ENCODE results near the gene SPNS3. TPM values are rescaled to one million over a fixed set of nuclear protein-coding genes. Genes with fewer than 3 reads are reported as not detected.

SPNS3 gene
- polyA plus RNA-seq, 1 of the 3 experiments (the other 2 are of a cell fraction) = 0.05 TPM

DNA sequence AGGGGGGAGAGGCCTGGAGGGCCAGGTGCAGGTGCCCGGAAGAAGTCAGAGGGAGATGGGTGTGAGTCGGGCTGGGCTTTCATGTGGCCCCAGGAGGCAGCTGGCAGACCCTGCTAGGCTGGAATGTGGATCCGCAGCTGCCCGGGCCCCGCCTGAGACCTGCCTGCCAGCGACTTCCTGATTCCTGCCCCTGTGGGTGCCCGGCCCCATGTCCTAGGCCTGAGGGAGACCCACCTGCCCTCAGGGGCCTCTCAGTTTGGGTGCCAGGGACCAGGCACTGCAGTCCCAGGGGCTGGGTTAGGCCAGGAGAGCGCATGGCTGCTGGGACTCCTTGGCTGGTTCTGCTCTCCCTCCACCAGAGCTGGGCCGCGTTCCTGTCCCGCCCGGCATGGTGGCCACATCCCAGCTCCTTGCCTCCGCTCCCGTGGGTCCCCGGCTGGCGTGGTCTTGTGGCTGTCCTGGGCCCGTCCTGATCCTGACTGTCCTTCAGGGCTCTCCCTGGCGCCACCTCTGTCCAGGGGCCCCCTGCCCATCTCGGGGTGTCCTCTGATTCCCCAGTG is 42.9 kb downstream of the SPNS3 start (continued):
- TF ChIP-seq TAF1 (IDR thresholded peaks at IDR 0.05; ENCODE audit: borderline replicate concordance, low read depth, low read length) (no peak), TEAD4 (IDR thresholded peaks at IDR 0.05; ENCODE audit: borderline replicate concordance, insufficient read depth) (no peak), FOSL2 (IDR thresholded peaks at IDR 0.05; ENCODE audit: borderline replicate concordance, low read depth) (no peak), TCF12 (IDR thresholded peaks at IDR 0.05) (no peak), RCOR1 (IDR thresholded peaks at IDR 0.05; ENCODE audit: low read length) (no peak)

DNA sequence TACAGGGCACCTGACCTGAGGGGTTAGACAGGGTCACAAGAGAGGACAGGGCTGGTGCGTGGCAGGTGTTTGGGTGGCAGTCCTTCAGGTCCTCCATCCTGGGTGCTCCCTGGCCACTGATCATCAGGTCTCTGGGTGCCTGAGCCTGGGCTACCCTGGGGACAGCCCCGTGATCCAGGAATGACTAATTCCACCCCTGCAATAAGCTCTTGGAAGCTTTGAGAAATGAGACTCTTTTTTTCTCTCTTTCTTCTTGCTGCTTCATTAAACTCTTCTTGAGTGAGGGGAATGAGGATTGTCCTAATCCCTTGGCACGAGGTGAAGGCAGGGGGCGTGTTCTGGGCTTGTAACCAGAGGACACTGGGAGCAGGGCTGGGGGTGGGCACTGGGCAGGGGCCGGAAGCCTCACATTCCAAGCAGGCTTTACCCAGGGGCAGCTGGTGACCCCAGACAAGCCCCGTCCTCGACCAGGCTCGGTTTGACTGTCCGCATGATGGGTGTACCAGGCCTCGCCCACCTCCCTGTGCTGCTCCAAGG is 43.6 kb downstream of the SPNS3 start:
- peaks cover 0 to 24% of the 10 kb centered on the region in 2 experiments; a peak in 1 of 4 replicates for H3K4me1 ChIP-seq (ENCODE audit: control insufficient read depth in 1 of 2, insufficient read depth in 2 of 2, low read depth in 1 of 2, low read length in 1 of 2)
- no peak overlapping the region for H3K9ac ChIP-seq
- H3K36me3 ChIP-seq (replicated peaks in 1 of 2; ENCODE audit: control insufficient read depth in 1 of 2, insufficient read depth in 2 of 2, low read length in 1 of 2) = no peaks in the 10 kb centered on the region
- CTCF ChIA-PET = interaction anchor here (0.8 kb wide), 1 partner anchor 22 kb away, joined by 3 read pairs; no protein-coding TSS in a partner anchor
- TF ChIP-seq TAF1 (IDR thresholded peaks at IDR 0.05; ENCODE audit: borderline replicate concordance, low read depth, low read length) (no peak), RCOR1 (IDR thresholded peaks at IDR 0.05; ENCODE audit: low read length) (no peak), FOXM1 (IDR thresholded peaks at IDR 0.05; ENCODE audit: low read depth) (no peak), TCF12 (IDR thresholded peaks at IDR 0.05) (no peak), FOSL2 (IDR thresholded peaks at IDR 0.05; ENCODE audit: borderline replicate concordance, low read depth) (no peak), EZH2phosphoT487 (IDR thresholded peaks at IDR 0.05; ENCODE audit: borderline replicate concordance, low read depth) (no peak)
- TF ChIP-seq, protein P1, sequence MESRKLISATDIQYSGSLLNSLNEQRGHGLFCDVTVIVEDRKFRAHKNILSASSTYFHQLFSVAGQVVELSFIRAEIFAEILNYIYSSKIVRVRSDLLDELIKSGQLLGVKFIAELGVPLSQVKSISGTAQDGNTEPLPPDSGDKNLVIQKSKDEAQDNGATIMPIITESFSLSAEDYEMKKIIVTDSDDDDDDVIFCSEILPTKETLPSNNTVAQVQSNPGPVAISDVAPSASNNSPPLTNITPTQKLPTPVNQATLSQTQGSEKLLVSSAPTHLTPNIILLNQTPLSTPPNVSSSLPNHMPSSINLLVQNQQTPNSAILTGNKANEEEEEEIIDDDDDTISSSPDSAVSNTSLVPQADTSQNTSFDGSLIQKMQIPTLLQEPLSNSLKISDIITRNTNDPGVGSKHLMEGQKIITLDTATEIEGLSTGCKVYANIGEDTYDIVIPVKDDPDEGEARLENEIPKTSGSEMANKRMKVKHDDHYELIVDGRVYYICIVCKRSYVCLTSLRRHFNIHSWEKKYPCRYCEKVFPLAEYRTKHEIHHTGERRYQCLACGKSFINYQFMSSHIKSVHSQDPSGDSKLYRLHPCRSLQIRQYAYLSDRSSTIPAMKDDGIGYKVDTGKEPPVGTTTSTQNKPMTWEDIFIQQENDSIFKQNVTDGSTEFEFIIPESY (IDR thresholded peaks at IDR 0.05; ENCODE audit: borderline replicate concordance, low read depth) = no peak
- H2AFZ ChIP-seq (ENCODE audit: low read depth) = no peak overlapping the region
- no peaks in the 10 kb centered on the region for H4K20me1 ChIP-seq (ENCODE audit: insufficient read depth)
- POLR2A ChIA-PET = no interaction called here
- H3F3A ChIP-seq (replicated peaks; ENCODE audit: insufficient read depth) = no peaks in the 10 kb centered on the region
- H3K27ac ChIP-seq (ENCODE audit: low read depth in 2 of 2, low read length in 1 of 2) = no peak overlapping the region
- no peak for DNase-seq
- no peaks in the 10 kb centered on the region for H3K9me3 ChIP-seq
- no peak overlapping the region for H3K4me2 ChIP-seq
- H3K4me3 ChIP-seq (ENCODE audit: low read depth in 2 of 2, low read length in 1 of 2) = no peak overlapping the region
- H3K79me2 ChIP-seq (ENCODE audit: insufficient read depth) = no peaks in the 10 kb centered on the region
- WGBS (ENCODE audit: low lambda C conversion rate) = 59% methylated on average over 4 of the region's 10 CpGs
- H3K9me2 ChIP-seq = no peaks in the 10 kb centered on the region
- H3K27me3 ChIP-seq (ENCODE audit: insufficient read depth) = no peaks in the 10 kb centered on the region

DNA sequence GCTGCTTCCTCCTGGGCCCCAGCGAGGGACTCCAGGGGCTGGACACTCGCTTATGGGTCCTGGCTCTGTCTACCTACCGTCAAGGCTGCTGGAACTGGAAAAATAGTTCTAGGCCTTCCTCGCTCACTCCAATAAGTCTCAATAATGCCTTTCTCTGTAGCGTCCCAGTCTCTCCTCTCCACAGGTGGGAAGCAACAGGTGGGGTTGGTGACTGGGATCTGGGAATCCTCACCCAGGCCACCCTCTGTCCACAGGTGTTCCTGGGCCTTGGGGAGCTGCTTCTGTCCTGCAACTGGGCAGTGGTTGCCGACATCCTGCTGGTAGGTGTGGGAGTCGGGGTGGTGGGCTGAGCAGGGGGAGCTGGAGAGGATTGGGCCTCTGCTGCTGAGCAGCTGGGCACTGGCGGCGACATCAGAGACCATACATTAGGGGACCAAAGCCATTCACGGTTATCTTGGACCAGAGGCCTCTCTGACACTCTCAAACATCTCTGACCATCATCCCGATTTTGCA is 44.6 kb downstream of the SPNS3 start:
- Histone ChIP-seq H3K79me2 (ENCODE audit: insufficient read depth) (no peaks in the 10 kb centered on the region), H3K4me2 (no peak overlapping the region), H3K9me3 (no peaks in the 10 kb centered on the region), H3K27ac (ENCODE audit: low read depth in 2 of 2, low read length in 1 of 2) (no peak overlapping the region), H3K9ac (no peak overlapping the region), H3K9me2 (no peaks in the 10 kb centered on the region), H3F3A (replicated peaks; ENCODE audit: insufficient read depth) (no peaks in the 10 kb centered on the region), H3K4me3 (ENCODE audit: low read depth in 2 of 2, low read length in 1 of 2) (no peak overlapping the region), H2AFZ (ENCODE audit: low read depth) (no peak overlapping the region), H3K27me3 (ENCODE audit: insufficient read depth) (no peaks in the 10 kb centered on the region), H4K20me1 (ENCODE audit: insufficient read depth) (no peaks in the 10 kb centered on the region), H3K36me3 (replicated peaks in 1 of 2; ENCODE audit: control insufficient read depth in 1 of 2, insufficient read depth in 2 of 2, low read length in 1 of 2) (no peaks in the 10 kb centered on the region), H3K4me1 (ENCODE audit: control insufficient read depth in 1 of 2, insufficient read depth in 2 of 2, low read depth in 1 of 2, low read length in 1 of 2) (peaks cover 0 to 24% of the 10 kb centered on the region in 2 experiments; a peak in 1 of 4 replicates)
- ChIA-PET CTCF (no interaction called here), POLR2A (no interaction called here)
- WGBS (ENCODE audit: low lambda C conversion rate) = 70% methylated on average over 9 of the region's 11 CpGs
- no peak for DNase-seq
- TF ChIP-seq ELF1 (IDR thresholded peaks at IDR 0.05) = no peak
- TF ChIP-seq, protein P2, sequence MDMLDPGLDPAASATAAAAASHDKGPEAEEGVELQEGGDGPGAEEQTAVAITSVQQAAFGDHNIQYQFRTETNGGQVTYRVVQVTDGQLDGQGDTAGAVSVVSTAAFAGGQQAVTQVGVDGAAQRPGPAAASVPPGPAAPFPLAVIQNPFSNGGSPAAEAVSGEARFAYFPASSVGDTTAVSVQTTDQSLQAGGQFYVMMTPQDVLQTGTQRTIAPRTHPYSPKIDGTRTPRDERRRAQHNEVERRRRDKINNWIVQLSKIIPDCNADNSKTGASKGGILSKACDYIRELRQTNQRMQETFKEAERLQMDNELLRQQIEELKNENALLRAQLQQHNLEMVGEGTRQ (IDR thresholded peaks at IDR 0.05; ENCODE audit: borderline replicate concordance, low read depth, low read length) = no peak
- TF ChIP-seq FOSL2 (IDR thresholded peaks at IDR 0.05; ENCODE audit: borderline replicate concordance, low read depth) = no peak
- TF ChIP-seq TCF12 (IDR thresholded peaks at IDR 0.05) = no peak
- no peak for TF ChIP-seq CHD2 (IDR thresholded peaks at IDR 0.05; ENCODE audit: low read length, partially characterized antibody)
- TF ChIP-seq JUND (IDR thresholded peaks at IDR 0.05) = no peak
- no peak for TF ChIP-seq EP300 (IDR thresholded peaks at IDR 0.05; ENCODE audit: borderline replicate concordance in 1 of 2, low read depth in 1 of 2, low read length in 1 of 2)
- no peak for TF ChIP-seq MEF2A (IDR thresholded peaks at IDR 0.05; ENCODE audit: borderline replicate concordance, low read depth)
